Activated T-cell treated with anti-CD3 and anti-CD28 coated beads, Interleukin-2, amount 50 U/mL, for 24 hours (primary cell): ENCODE data around the gene METTL15.
A peak's percentile ranks its signal among the peaks of the same experiment; 100 is the strongest.
"Not testable (repeated sequence)": the region's sequence is repeated elsewhere in the genome, so short reads cannot be mapped to it uniquely, and the experiment has no call there.

Experiments used
- DNase-seq: peaks from one replicate; pipeline ENCODE4 v3.0.0-alpha.2; 2020
- H3K27ac Mint-ChIP-seq: 2 replicates; pipeline ENCODE4 v1.8.0; 2020; ENCODE audit warnings: mild to moderate bottlenecking, mixed read lengths
- H3K27me3 Mint-ChIP-seq: 2 replicates; pipeline ENCODE4 v1.8.0; 2020; ENCODE audit warnings: mixed read lengths
- H3K36me3 Mint-ChIP-seq: 2 replicates; pipeline ENCODE4 v1.8.0; 2020; ENCODE audit warnings: low read depth, mixed read lengths
- H3K4me1 Mint-ChIP-seq: 2 replicates; pipeline ENCODE4 v1.8.0; 2020; ENCODE audit warnings: low read depth, mixed read lengths
- H3K4me3 Mint-ChIP-seq: 2 replicates; pipeline ENCODE4 v1.8.0; 2020; ENCODE audit warnings: mild to moderate bottlenecking, moderate library complexity, mixed read lengths
- H3K9me3 Mint-ChIP-seq: 2 replicates; pipeline ENCODE4 v1.8.0; 2020; ENCODE audit warnings: mixed read lengths

The METTL15 gene, protein sequence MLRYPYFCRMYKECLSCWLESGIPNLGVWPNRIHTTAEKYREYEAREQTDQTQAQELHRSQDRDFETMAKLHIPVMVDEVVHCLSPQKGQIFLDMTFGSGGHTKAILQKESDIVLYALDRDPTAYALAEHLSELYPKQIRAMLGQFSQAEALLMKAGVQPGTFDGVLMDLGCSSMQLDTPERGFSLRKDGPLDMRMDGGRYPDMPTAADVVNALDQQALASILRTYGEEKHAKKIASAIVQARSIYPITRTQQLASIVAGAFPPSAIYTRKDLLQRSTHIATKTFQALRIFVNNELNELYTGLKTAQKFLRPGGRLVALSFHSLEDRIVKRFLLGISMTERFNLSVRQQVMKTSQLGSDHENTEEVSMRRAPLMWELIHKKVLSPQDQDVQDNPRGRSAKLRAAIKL

DNA sequence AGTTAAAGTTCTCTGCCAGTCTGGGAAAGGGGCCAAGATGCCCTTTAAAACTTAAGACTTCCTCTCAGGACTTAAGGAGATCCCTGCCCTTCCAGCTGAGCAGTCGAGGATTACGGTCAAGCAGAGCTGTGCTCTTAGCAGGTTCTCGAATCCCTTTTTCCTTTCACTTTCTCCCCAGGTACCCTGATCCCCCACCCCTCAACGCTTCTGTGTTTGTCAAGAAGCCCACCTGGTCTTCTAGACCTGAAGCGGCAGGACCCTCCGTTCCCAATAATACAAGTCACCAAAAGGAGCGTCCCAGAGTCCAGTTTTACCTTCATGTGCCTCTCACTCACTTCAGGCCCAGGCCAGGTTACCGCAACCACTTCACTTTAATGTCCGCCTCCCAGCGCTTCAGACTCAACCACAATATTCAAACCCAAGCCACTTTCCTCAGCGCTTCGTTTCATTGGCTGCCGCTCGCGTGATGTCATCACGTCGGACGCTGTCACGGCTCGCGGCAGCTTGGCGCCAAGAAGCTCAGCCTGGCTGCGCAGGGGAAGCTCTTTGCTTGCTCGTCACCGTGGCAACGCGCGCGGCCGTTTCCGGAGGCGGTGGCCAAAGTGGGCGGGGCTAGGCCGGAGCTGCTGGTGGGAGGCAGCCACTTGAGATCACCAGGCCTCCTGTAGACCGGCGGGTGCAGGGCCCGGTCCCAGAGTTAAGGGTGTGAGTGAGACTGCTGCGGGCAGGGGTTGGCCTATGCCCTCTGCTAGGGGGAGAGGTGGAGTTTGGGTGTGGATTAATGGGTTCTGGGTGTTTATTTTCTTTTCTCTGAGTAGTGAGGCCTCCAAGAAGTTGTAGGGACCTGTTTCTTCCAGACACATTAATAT, at the start of gene METTL15, which contains the start of gene KIF18A:
Gene METTL15 (plus strand): TSS at position 639 of the 869 bp plus-strand sequence. CDS start 4,947 bp downstream, outside the sequence.
Gene KIF18A (minus strand): TSS at position 407 of the 869 bp plus-strand sequence. CDS start 10,209 bp downstream, outside the sequence.
- H3K4me3 Mint-ChIP-seq: peak within 1 kb of the TSS; percentile 99
- H3K9me3 Mint-ChIP-seq: no peaks in the 10 kb centered on the region
- peak; percentile 99 for DNase-seq
- H3K36me3 Mint-ChIP-seq: peaks cover 28% of the 10 kb centered on the region
- no peaks in the 10 kb centered on the region for H3K27me3 Mint-ChIP-seq
- H3K27ac Mint-ChIP-seq: peak within 1 kb of the TSS; percentile 99
- H3K4me1 Mint-ChIP-seq: peaks cover 50% of the 10 kb centered on the region

DNA sequence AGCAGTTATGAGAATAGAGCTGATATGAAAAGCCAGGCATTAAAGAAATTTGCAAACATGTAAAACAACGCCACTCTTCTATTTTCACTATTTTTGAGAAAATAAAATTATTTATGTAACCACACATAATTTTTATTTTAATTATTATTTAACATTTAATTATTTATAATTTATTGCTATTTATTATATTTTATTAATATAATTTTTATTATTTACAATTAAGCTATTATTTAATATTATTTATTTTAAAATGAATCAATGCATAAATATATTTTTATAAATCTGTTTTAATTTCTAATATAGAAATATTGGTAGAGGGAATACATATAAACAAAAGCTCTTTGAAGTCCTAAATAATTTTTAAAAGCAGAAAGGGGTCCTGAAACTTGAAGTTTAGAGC, 36.9 kb upstream of the METTL15 start:
- peaks cover 19% of the 10 kb centered on the region for H3K36me3 Mint-ChIP-seq
- no peak overlapping the region for H3K4me3 Mint-ChIP-seq
- no peaks in the 10 kb centered on the region for H3K9me3 Mint-ChIP-seq
- no peak for DNase-seq
- H3K27ac Mint-ChIP-seq: no peak overlapping the region
- no peaks in the 10 kb centered on the region for H3K4me1 Mint-ChIP-seq
- no peaks in the 10 kb centered on the region for H3K27me3 Mint-ChIP-seq

DNA sequence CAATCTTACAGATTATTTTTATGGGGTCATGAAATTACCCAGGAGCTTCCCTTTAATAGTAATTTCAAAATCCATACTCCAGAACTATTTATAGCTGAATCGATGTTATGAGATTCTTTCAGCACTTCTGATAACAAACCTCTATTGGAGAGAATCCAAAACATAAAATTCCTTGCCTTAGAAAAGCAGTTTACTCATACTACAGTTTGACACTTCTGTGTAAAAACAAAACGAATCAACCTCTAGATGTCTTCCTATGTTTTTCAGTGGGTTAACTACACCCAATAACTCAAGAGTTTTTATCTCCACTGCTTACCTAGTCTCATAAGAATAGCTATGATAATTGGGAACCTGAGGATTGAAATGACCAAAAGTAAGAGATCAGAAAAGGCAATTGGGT, 35.9 kb upstream of the METTL15 start:
- Mint-ChIP-seq H3K4me3 (no peak overlapping the region), H3K27me3 (no peaks in the 10 kb centered on the region), H3K4me1 (no peaks in the 10 kb centered on the region), H3K9me3 (no peaks in the 10 kb centered on the region), H3K36me3 (peaks cover 25% of the 10 kb centered on the region), H3K27ac (no peak overlapping the region)
- DNase-seq: no peak

DNA sequence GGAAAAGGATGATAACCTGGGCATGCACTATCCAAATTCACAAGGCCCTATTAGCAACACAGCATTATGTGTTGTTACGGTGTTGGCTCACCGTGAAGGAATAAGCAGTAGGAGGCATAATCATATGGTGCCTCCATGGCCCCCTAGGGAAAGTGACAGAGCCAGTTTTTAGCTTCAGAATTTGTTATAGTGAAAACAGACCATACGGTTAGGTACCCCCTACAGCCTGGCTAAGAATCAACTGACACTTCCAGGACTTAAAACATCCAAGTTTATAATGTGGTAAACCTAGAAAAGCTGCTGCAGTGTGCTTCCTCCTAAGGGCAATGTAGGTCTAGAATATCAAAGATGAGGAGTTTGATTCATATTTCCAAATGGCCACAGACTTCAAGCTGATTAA, 30.7 kb upstream of the METTL15 start:
- no peaks in the 10 kb centered on the region for H3K9me3 Mint-ChIP-seq

DNA sequence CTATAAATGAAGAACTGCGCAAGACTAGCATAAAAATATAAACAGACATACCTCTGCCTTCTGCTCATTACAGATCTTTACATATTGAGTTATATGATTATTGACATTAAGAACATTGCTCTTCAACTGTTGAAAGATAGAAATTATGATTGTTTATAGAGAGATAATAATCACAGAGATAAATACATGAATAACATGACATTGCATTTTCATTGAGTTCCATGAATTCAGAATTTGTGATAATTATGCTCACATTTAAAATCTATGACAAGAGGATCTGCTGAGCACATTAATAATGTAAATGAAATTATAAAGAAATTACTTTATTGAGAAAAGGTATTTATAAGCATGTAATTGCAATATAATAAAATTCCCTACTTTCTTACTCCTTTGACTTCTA, 25.1 kb upstream of the METTL15 start:
- no peak overlapping the region for H3K4me3 Mint-ChIP-seq
- peaks cover 38% of the 10 kb centered on the region for H3K36me3 Mint-ChIP-seq

More for the DNA sequence above, 30.7 kb upstream of the METTL15 start:
- no peak overlapping the region for H3K4me3 Mint-ChIP-seq
- H3K27me3 Mint-ChIP-seq: no peaks in the 10 kb centered on the region
- DNase-seq: no peak
- H3K36me3 Mint-ChIP-seq: peaks cover 43% of the 10 kb centered on the region
- no peaks in the 10 kb centered on the region for H3K4me1 Mint-ChIP-seq
- no peak overlapping the region for H3K27ac Mint-ChIP-seq

DNA sequence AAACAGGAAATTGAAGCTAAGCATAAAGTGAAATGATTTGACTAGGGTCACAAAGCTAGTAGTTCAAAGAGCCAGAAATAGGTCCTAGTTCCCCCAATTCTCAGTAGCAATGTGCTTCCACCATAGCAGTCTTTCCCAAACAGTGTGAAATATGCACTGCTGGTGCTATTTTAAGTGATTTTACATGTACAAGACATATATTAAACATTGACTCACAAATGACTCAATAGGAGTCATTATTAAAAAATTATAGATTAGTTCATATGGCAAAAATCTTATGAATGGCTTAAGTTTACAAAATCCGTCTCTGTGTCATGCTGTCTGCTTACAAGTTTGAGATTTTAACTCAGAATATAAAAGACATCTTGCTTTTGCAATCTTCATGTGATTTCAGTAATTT, 21.6 kb upstream of the METTL15 start:
- Mint-ChIP-seq H3K9me3 (no peaks in the 10 kb centered on the region), H3K36me3 (peaks cover 33% of the 10 kb centered on the region), H3K27ac (no peak overlapping the region), H3K4me1 (no peaks in the 10 kb centered on the region), H3K27me3 (no peaks in the 10 kb centered on the region), H3K4me3 (no peak overlapping the region)
- DNase-seq: no peak

More for the DNA sequence above, 25.1 kb upstream of the METTL15 start:
- DNase-seq: no peak
- Mint-ChIP-seq H3K4me1 (no peaks in the 10 kb centered on the region), H3K27me3 (no peaks in the 10 kb centered on the region), H3K27ac (no peak overlapping the region), H3K9me3 (no peaks in the 10 kb centered on the region)

DNA sequence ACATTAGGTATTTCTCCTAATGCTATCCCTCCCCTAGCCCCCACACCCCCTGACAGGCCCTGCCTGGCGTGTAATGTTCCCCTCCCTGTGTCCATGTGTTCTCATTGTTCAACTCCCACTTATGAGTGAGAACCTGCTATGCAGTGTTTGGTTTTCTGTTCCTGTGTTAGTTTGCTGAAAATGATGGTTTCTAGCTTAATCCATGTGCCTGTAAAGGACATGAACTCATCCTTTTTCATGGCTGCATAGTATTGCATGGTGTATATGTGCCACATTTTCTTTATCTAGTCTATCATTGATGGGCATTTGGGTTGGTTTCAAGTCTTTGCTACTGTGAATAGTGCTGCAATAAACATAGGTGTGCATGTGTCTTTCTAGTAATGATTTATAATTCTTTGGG, 21.0 kb upstream of the METTL15 start:
- H3K9me3 Mint-ChIP-seq, H3K27me3 Mint-ChIP-seq, H3K27ac Mint-ChIP-seq, H3K4me1 Mint-ChIP-seq, H3K4me3 Mint-ChIP-seq, DNase-seq: not testable (repeated sequence)
- H3K36me3 Mint-ChIP-seq: peaks cover 27% of the 10 kb centered on the region

DNA sequence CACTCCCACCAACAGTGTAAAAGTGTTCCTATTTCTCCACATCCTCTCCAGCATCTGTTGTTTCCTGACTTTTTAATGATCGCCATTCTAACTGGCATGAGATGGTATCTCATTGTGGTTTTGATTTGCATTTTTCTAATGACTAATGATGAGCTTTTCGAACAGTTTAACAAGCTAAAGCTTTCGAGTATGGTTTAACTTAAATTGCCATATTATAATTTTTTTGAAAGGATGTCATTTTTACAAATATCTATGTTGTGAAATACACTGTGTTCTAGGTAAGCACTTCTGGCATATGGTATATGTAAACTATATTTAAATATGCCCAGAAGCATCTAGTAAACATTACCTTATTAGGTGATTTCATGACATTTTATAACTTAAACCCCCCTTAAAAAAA, 20.5 kb upstream of the METTL15 start:
- not testable (repeated sequence) for DNase-seq, H3K4me1 Mint-ChIP-seq, H3K4me3 Mint-ChIP-seq, H3K9me3 Mint-ChIP-seq, H3K27me3 Mint-ChIP-seq, H3K27ac Mint-ChIP-seq
- H3K36me3 Mint-ChIP-seq: peaks cover 25% of the 10 kb centered on the region

DNA sequence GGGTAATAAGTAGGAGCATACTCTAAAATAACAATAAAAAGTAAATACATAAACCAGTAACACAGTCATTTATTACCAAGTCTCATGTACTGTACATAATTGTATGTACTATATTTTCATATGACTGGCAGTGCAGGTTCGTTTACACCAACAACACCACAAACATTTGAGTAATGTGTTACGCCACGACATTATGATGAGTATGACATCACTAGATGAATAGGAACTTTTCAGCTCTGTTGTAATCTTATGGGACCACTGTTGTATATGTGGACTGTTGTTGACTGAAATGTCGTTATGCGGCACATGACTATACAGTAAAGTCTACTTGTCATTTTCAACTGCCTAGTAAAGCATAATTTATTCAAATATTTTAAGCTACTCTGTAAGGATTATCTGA, 18.8 kb upstream of the METTL15 start:
- H3K4me3 Mint-ChIP-seq: no peak overlapping the region
- H3K9me3 Mint-ChIP-seq: no peaks in the 10 kb centered on the region
- H3K36me3 Mint-ChIP-seq: peaks cover 27% of the 10 kb centered on the region
- H3K27ac Mint-ChIP-seq: no peak overlapping the region
- H3K27me3 Mint-ChIP-seq: no peaks in the 10 kb centered on the region
- no peak for DNase-seq
- H3K4me1 Mint-ChIP-seq: no peaks in the 10 kb centered on the region

DNA sequence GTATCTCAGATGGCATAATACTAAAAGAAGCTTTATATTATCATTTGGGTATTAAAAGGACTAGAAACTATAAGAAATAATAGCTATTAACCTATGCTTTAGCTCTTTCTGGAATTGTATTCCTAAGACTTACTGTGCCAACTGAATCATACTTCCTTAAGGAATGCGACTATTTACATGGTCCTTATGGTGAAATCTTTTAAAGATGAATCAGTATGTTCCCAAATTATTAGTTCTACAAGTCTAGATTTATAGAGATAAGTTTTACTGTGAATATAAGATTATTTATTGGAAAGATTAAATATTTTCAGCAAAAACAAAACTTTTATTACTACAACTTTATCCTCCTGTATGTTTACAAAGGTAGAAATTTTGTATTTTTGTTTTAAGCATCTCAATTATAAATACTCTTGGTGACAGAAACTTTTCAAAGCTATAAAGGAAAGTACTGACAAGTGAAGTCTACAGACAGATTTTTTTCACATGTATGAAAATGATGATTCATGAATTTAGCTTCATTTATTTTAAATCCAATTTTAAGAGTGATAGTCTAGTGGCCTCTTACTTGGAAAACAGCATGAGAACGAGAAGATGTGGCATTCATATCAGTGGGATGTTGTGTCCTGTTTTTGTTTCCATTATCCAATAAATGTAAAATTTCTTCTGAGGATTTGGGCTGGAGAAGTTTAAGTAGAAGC, 18.0 kb upstream of the METTL15 start:
- Mint-ChIP-seq H3K9me3 (no peaks in the 10 kb centered on the region), H3K27me3 (no peaks in the 10 kb centered on the region), H3K36me3 (peaks cover 27% of the 10 kb centered on the region), H3K4me3 (no peak overlapping the region), H3K4me1 (no peaks in the 10 kb centered on the region), H3K27ac (no peak overlapping the region)
- DNase-seq: no peak

DNA sequence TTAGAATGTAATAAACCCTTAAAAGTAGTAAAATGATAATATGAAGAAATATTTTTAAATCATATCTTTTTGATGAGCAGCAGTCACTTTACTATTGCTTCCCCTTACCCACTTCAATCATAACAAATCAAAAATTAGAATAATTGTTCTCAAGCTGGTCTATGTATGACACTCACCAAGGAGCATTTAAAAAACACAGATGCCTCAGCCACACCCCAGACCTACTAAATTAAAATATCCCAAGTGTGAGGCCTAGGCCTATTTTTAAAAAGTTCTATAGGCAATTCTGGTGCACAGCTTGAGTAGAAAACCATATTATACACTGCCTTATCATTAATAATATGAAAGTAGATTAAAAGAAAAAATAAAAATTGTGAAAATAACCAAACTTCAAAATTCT, 15.4 kb upstream of the METTL15 start:
- Mint-ChIP-seq H3K9me3 (no peaks in the 10 kb centered on the region), H3K27ac (no peak overlapping the region), H3K27me3 (no peaks in the 10 kb centered on the region), H3K4me3 (no peak overlapping the region), H3K4me1 (no peaks in the 10 kb centered on the region), H3K36me3 (peaks cover 37% of the 10 kb centered on the region)
- DNase-seq: no peak

DNA sequence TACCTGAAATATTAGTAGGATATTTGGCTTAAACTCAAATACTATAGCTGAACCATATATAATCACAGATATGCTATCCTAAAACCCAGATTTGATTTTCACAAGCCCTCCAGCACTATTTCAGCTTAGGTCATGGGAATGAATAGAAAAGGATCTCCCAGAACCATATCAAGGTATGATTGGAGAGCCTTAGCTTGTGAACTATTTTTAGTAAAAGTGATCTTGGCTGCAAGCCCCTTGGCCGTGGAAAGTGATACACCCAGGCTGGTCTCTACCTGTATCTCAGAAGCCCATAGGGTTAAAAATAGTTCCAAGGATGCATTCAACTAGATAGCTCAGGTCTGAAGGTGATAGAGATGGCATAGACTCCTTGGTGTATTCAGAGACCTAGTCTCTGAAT, 9.9 kb upstream of the METTL15 start:
- H3K4me1 Mint-ChIP-seq: no peaks in the 10 kb centered on the region
- H3K27ac Mint-ChIP-seq: no peak overlapping the region
- no peak for DNase-seq
- H3K4me3 Mint-ChIP-seq: no peak overlapping the region
- H3K27me3 Mint-ChIP-seq: no peaks in the 10 kb centered on the region
- H3K9me3 Mint-ChIP-seq: no peaks in the 10 kb centered on the region
- peaks cover 28% of the 10 kb centered on the region for H3K36me3 Mint-ChIP-seq

DNA sequence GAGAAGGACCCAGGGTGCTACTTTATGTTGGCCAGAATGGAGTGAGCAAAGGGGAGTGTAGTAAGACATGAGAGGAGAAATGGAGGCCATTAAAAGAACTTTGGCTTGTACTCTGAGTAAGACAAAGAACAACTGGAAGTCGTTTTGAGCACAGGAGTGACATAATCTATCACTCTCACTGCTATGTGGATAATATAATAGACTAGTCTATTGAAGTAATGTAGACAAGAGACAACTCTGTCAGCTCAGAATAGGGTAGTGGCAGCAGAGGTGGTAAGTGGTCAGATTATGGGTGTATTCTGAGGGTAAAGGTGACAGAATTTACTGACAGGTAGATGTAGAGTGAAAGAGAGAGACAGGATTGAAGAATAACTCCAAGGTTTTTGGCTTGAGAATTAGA, 8.5 kb upstream of the METTL15 start:
- DNase-seq: no peak

DNA sequence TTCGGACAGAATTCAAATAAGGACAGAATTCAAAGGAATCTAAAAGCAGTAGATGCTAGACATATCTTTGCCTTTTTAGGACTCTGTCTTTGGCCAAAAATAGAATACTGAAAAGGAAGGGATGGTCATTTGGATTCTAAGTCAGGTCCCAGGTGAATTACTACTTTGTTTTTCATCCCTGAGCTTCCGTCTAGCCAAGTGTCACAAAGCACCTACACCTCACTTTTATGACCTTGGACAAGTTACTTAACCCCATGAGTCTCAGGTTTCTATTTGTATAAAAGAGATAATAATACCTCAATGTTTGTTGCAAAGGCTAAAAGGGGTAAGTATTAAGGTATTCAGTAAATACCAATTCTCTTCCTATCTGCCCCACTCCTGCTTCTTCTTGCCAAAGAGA, 7.5 kb upstream of the METTL15 start:
- Mint-ChIP-seq H3K36me3 (peaks cover 17% of the 10 kb centered on the region), H3K27me3 (no peaks in the 10 kb centered on the region), H3K4me1 (peaks cover 5% of the 10 kb centered on the region), H3K4me3 (no peak overlapping the region), H3K27ac (no peak overlapping the region), H3K9me3 (no peaks in the 10 kb centered on the region)
- DNase-seq: no peak

More for the DNA sequence above, 8.5 kb upstream of the METTL15 start:
- Mint-ChIP-seq H3K4me3 (no peak overlapping the region), H3K27ac (no peak overlapping the region), H3K36me3 (peaks cover 25% of the 10 kb centered on the region), H3K27me3 (no peaks in the 10 kb centered on the region), H3K9me3 (no peaks in the 10 kb centered on the region), H3K4me1 (peaks cover 2% of the 10 kb centered on the region)
